K562 (cell line): ENCODE measurements around the gene KLK1. TPM values are rescaled to one million over a fixed set of nuclear protein-coding genes. Genes with fewer than 3 reads are reported as not detected.

Experiments
- BRD9 ChIP-seq: fragments of 450-650 bp; IDR thresholded peaks from 2 replicates; pipeline ENCODE4 v1.6.1; 2018; ENCODE audit warnings: low read depth; ENCODE audit not compliant: partially characterized antibody
- CTCF ChIP-seq, 3 experiments: IDR thresholded peaks in 2 of 3; conservative IDR thresholded peaks in 1 of 3; 2 replicates each; pipeline ENCODE4 v1.5.1; 2011 to 2012; ENCODE audit warnings: low read length in 3 of 3, mild to moderate bottlenecking in 3 of 3, control low read depth in 2 of 3, improper control_type of control experiment in 1 of 3, inconsistent platforms in 1 of 3, low read depth in 1 of 3, mixed read lengths in 1 of 3, moderate library complexity in 1 of 3; ENCODE audit not compliant: insufficient read depth in 2 of 3
- DLX4 ChIP-seq: fragments of 250-450 bp; sonication (Bioruptor Pico); IDR thresholded peaks from 2 replicates; pipeline ENCODE4 v1.6.1; 2021; ENCODE audit warnings: mild to moderate bottlenecking
- EP400 ChIP-seq: fragments of 450-650 bp; IDR thresholded peaks from 2 replicates; pipeline ENCODE4 v1.6.1; 2017; ENCODE audit warnings: antibody characterized with exemption, mild to moderate bottlenecking, moderate library complexity
- FIP1L1 ChIP-seq: fragments of 200-400 bp; formaldehyde crosslinking; IDR thresholded peaks from 2 replicates; pipeline ENCODE4 v1.6.1; 2018; ENCODE audit warnings: mild to moderate bottlenecking, low read depth, low read length; ENCODE audit not compliant: poor library complexity, severe bottlenecking
- GABPA ChIP-seq: fragments of 200-800 bp; sonication (Bioruptor generic); conservative IDR thresholded peaks from 2 replicates; pipeline ENCODE4 v1.6.1; 2016; ENCODE audit warnings: low read depth, missing genetic modification characterization, missing compliant biosample characterization
- HNRNPLL ChIP-seq: fragments of 200-400 bp; formaldehyde crosslinking; IDR thresholded peaks from 2 replicates; pipeline ENCODE4 v1.6.1; 2017; ENCODE audit warnings: low read length, low read depth, mild to moderate bottlenecking; ENCODE audit not compliant: poor library complexity, severe bottlenecking
- ILK ChIP-seq: fragments of 450-650 bp; IDR thresholded peaks from 2 replicates; pipeline ENCODE4 v1.6.1; 2016; ENCODE audit warnings: missing genetic modification characterization, low read depth, mild to moderate bottlenecking, missing compliant biosample characterization, moderate library complexity, borderline replicate concordance
- KDM4B ChIP-seq, 2 experiments: fragments of 450-650 bp in 1 of 2; sonication (generic) in 1 of 2; IDR thresholded peaks; 2 replicates each; pipeline ENCODE4 v1.6.1; 2016 to 2017; ENCODE audit warnings: borderline replicate concordance in 2 of 2, antibody characterized with exemption in 1 of 2, low read depth in 1 of 2, mild to moderate bottlenecking in 1 of 2
- MEF2A ChIP-seq: IDR thresholded peaks from 2 replicates; pipeline ENCODE4 v1.6.1; 2011; ENCODE audit warnings: low read depth, mild to moderate bottlenecking, low read length, moderate library complexity; ENCODE audit not compliant: control insufficient read depth
- PCBP1 ChIP-seq: fragments of 200-400 bp; formaldehyde crosslinking; IDR thresholded peaks from 2 replicates; pipeline ENCODE4 v1.6.1; 2018; ENCODE audit warnings: mild to moderate bottlenecking, low read depth, low read length; ENCODE audit not compliant: poor library complexity, severe bottlenecking
- SREBF1 ChIP-seq: fragments of 150-350 bp; IDR thresholded peaks from 2 replicates; pipeline ENCODE4 v1.6.1; 2014; ENCODE audit warnings: antibody characterized with exemption, low read depth, low read length, borderline replicate concordance
- VEZF1 ChIP-seq: fragments of 200-800 bp; sonication (Bioruptor generic); IDR thresholded peaks from 2 replicates; pipeline ENCODE4 v1.6.1; 2017; ENCODE audit warnings: missing genetic modification characterization, missing compliant biosample characterization
- YY1 ChIP-seq, 3 experiments: IDR thresholded peaks; 2 replicates each; pipeline ENCODE4 v1.6.1; 2011; ENCODE audit warnings: low read length in 2 of 3, mild to moderate bottlenecking in 2 of 3, moderate library complexity in 2 of 3, borderline replicate concordance in 1 of 3, control low read depth in 1 of 3, low read depth in 1 of 3; ENCODE audit not compliant: insufficient read depth in 3 of 3, insufficient replicate concordance in 2 of 3, control insufficient read depth in 1 of 3, insufficient read length in 1 of 3; ENCODE audit errors: extremely low read depth in 1 of 3
- ZKSCAN8 ChIP-seq: fragments of 200-800 bp; sonication (Bioruptor generic); IDR thresholded peaks from 2 replicates; pipeline ENCODE4 v1.6.1; 2016; ENCODE audit warnings: missing genetic modification characterization, missing compliant biosample characterization
- ZNF639 ChIP-seq, 2 experiments: fragments of 200-800 bp in 1 of 2; sonication (Bioruptor generic) in 1 of 2; sonication (generic) in 1 of 2; formaldehyde crosslinking in 1 of 2; IDR thresholded peaks in 1 of 2; conservative IDR thresholded peaks in 1 of 2; 2 replicates each; pipeline versions ENCODE4 v1.5.0 to v1.6.1; 2016 to 2020; ENCODE audit warnings: missing compliant biosample characterization in 1 of 2, missing genetic modification characterization in 1 of 2, missing genetic modification reagents in 1 of 2
- ZNF644 ChIP-seq: fragments of 200-800 bp; sonication (Bioruptor generic); IDR thresholded peaks from 2 replicates; pipeline ENCODE4 v1.6.1; 2016; ENCODE audit warnings: low read depth, missing genetic modification characterization, missing compliant biosample characterization
- ZNF780A ChIP-seq: fragments of 250-450 bp; sonication (Bioruptor Pico); IDR thresholded peaks from 2 replicates; pipeline ENCODE4 v1.5.0; 2021; ENCODE audit warnings: mild to moderate bottlenecking
- ZNF785 ChIP-seq: fragments of 250-450 bp; sonication (Bioruptor Pico); IDR thresholded peaks from 2 replicates; pipeline ENCODE4 v1.4.0; 2020; ENCODE audit warnings: mild to moderate bottlenecking
- polyA plus RNA-seq, 8 experiments: library from polyadenylated mRNA; depleted of rRNA in 4 of 8; stranded (reverse) in 5 of 8; unstranded in 3 of 8; fragments of >200 nt; fragmentation: Nextera tagmentation in 2 of 8; fragmentation: Illumina TruSeq in 1 of 8; extraction: Ambion mirVana in 2 of 8; extraction: Trizol in 1 of 8; gene quantifications; 2 replicates each; pipeline versions ENCODE4 v1.2.1 to v1.2.3, GENCODE V29; 2011 to 2014; ENCODE audit warnings: inconsistent platforms in 1 of 8, missing spikeins in 1 of 8
- total RNA-seq, 7 experiments: library from RNA; depleted of rRNA in 6 of 7; stranded (reverse); fragments of >200 nt in 6 of 7; fragmentation: Illumina TruSeq in 2 of 7; extraction: Trizol in 2 of 7; gene quantifications; 2 replicates each; pipeline versions ENCODE4 v1.2.1 to v1.2.3, GENCODE V29; 2011 to 2021; ENCODE audit warnings: low replicate concordance in 1 of 7

The KLK1 gene
- total and polyA plus RNA-seq, 9 of the 15 experiments (the other 6 are each of a cell fraction or from before 2014, with no cell fraction given), result 0.87 to 15.4 (median 9.1) TPM

GRCh38 chr19:50804420-50805272 lies 18.9 kb downstream of the KLK1 start (continued):
- TF ChIP-seq ZNF639 (CRISPR knock-in tag; conservative IDR thresholded peaks at IDR 0.05 in 1 of 2, IDR thresholded peaks at IDR 0.05 in 1 of 2) (peak in 1 of 2 experiments; percentile 67; a peak in 2 of 4 replicates), CTCF (IDR thresholded peaks at IDR 0.05 in 2 of 3, conservative IDR thresholded peaks at IDR 0.05 in 1 of 3; ENCODE audit: insufficient read depth in 2 of 3, low read depth in 1 of 3, low read length in 3 of 3) (peak in 1 of 3 experiments; percentile 4; a peak in 1 of 6 replicates), ZNF780A (CRISPR knock-in tag) (no peak), VEZF1 (CRISPR knock-in tag) (peak; percentile 73), ILK (tag) (no peak), ZNF644 (tag) (no peak), KDM4B (IDR thresholded peaks at IDR 0.05; ENCODE audit: borderline replicate concordance in 2 of 2, low read depth in 1 of 2) (no peak), FIP1L1 (peak; percentile 22), ZNF785 (CRISPR knock-in tag) (no peak), YY1 (IDR thresholded peaks at IDR 0.05; ENCODE audit: borderline replicate concordance in 1 of 3, control insufficient read depth in 1 of 3, extremely low read depth in 1 of 3, insufficient read depth in 3 of 3, insufficient read length in 1 of 3, insufficient replicate concordance in 2 of 3, low read depth in 1 of 3, low read length in 2 of 3) (peak in 2 of 3 experiments; percentile 76 to 82), PCBP1 (peak; percentile 93), GABPA (tag) (peak; percentile 68), EP400 (peak; percentile 98), BRD9 (peak; percentile 65), ZKSCAN8 (CRISPR knock-in tag) (no peak), HNRNPLL (peak; percentile 70), SREBF1 (no peak), DLX4 (CRISPR knock-in tag) (no peak), MEF2A (no peak)
